Ishikawa (cell line): ENCODE measurements around the gene SLC25A44.

ENCODE experiments used
- CEBPB ChIP-seq: IDR thresholded peaks from 2 replicates; pipeline ENCODE4 v1.6.1; 2012
- CREB1 ChIP-seq: IDR thresholded peaks from 2 replicates; pipeline ENCODE4 v1.6.1; 2012; ENCODE audit warnings: low read depth
- EGR1 ChIP-seq: IDR thresholded peaks from 2 replicates; pipeline ENCODE4 v1.6.1; 2012
- EP300 ChIP-seq: IDR thresholded peaks from 2 replicates; pipeline ENCODE4 v1.6.1; 2012; ENCODE audit warnings: borderline replicate concordance
- FOXM1 ChIP-seq: IDR thresholded peaks from 2 replicates; pipeline ENCODE4 v1.6.1; 2012; ENCODE audit warnings: low read depth, borderline replicate concordance
- MAX ChIP-seq: IDR thresholded peaks from 2 replicates; pipeline ENCODE4 v1.6.1; 2012
- NFIC ChIP-seq: IDR thresholded peaks from 2 replicates; pipeline ENCODE4 v1.6.1; 2012
- RAD21 ChIP-seq: IDR thresholded peaks from 2 replicates; pipeline ENCODE4 v1.6.1; 2012; ENCODE audit warnings: low read depth
- REST ChIP-seq: IDR thresholded peaks from 2 replicates; pipeline ENCODE4 v1.6.1; 2012; ENCODE audit warnings: low read depth, mild to moderate bottlenecking
- TAF1 ChIP-seq: IDR thresholded peaks from 2 replicates; pipeline ENCODE4 v1.6.1; 2012; ENCODE audit warnings: low read depth, mild to moderate bottlenecking
- TCF12 ChIP-seq: IDR thresholded peaks from 2 replicates; pipeline ENCODE4 v1.6.1; 2012; ENCODE audit warnings: low read depth
- TEAD4 ChIP-seq: IDR thresholded peaks from 2 replicates; pipeline ENCODE4 v1.6.1; 2012
- USF1 ChIP-seq: IDR thresholded peaks from 2 replicates; pipeline ENCODE4 v1.6.1; 2012
- YY1 ChIP-seq: IDR thresholded peaks from 2 replicates; pipeline ENCODE4 v1.6.1; 2012; ENCODE audit warnings: low read depth
- ZBTB7A ChIP-seq: IDR thresholded peaks from 2 replicates; pipeline ENCODE4 v1.6.1; 2012; ENCODE audit warnings: low read depth

SLC25A44 gene

GRCh38 chr1:156236164-156236563, 42.3 kb downstream of the SLC25A44 start:
- TF ChIP-seq CEBPB (no peak), NFIC (no peak)

- TF ChIP-seq TAF1 (no peak), ZBTB7A (no peak), EGR1 (no peak)
These were observed 44.3 kb downstream of the SLC25A44 start for GRCh38 chr1:156238248-156238647.

- TF ChIP-seq CEBPB (no peak), USF1 (no peak), MAX (no peak), TAF1 (no peak), EP300 (no peak), EGR1 (no peak), CREB1 (no peak), FOXM1 (no peak), YY1 (no peak), TEAD4 (no peak)
These were observed 47.5 kb downstream of the SLC25A44 start for GRCh38 chr1:156241311-156241811.

- TF ChIP-seq EP300 (no peak), RAD21 (no peak), YY1 (no peak), NFIC (no peak), TEAD4 (no peak), TCF12 (no peak), CEBPB (no peak), ZBTB7A (no peak), TAF1 (no peak), CREB1 (no peak), FOXM1 (no peak), EGR1 (no peak), USF1 (no peak), REST (no peak)
These were observed 48.0 kb downstream of the SLC25A44 start, which contains the start of gene BGLAP for GRCh38 chr1:156241926-156242325. Gene BGLAP (plus strand): TSS chr1:156242184. CDS start chr1:156242232, 48 bp downstream.

- TF ChIP-seq FOXM1 (no peak), NFIC (no peak), USF1 (no peak), TCF12 (no peak), YY1 (no peak), REST (no peak)
These were observed 48.8 kb downstream of the SLC25A44 start for GRCh38 chr1:156242738-156243137.

- TF ChIP-seq TCF12, result no peak
- TF ChIP-seq NFIC, result no peak
- no peak for TF ChIP-seq RAD21
These were observed 50.2 kb downstream of the SLC25A44 start for GRCh38 chr1:156244126-156244525.

GRCh38 chr1:156244712-156245111, 50.8 kb downstream of the SLC25A44 start:
- TF ChIP-seq FOXM1, result no peak
- TF ChIP-seq MAX, result no peak
- TF ChIP-seq EGR1, result no peak
- no peak for TF ChIP-seq YY1
- TF ChIP-seq NFIC, result no peak
- no peak for TF ChIP-seq USF1
- TF ChIP-seq TCF12, result no peak
- no peak for TF ChIP-seq REST
- TF ChIP-seq TAF1, result no peak
- TF ChIP-seq TEAD4, result no peak
- TF ChIP-seq CEBPB, result no peak
- no peak for TF ChIP-seq EP300
- TF ChIP-seq ZBTB7A, result no peak
- no peak for TF ChIP-seq CREB1
- no peak for TF ChIP-seq RAD21
